ENCODE measurements around the gene EXOC3.

The EXOC3 gene

GRCh38 chr5:425714-426113 lies 17.3 kb upstream of the EXOC3 start:
- DNase-seq (ENCODE audit: low read depth in 2 of 2) = no peak

- DNase-seq (ENCODE audit: low read depth in 2 of 2) = no peak
Observed at GRCh38 chr5:426392-426976, 16.5 kb upstream of the EXOC3 start.

GRCh38 chr5:427415-428087 lies 15.4 kb upstream of the EXOC3 start:
- no peak for DNase-seq (ENCODE audit: low read depth in 2 of 2)

- no peak for DNase-seq (ENCODE audit: low read depth in 2 of 2)
Observed at GRCh38 chr5:428219-428618, 14.8 kb upstream of the EXOC3 start.

GRCh38 chr5:428754-429452 lies 14.1 kb upstream of the EXOC3 start:
- no peak for DNase-seq (ENCODE audit: low read depth in 2 of 2)

- no peak for DNase-seq (ENCODE audit: low read depth in 2 of 2)
Observed at GRCh38 chr5:429453-430188, 13.4 kb upstream of the EXOC3 start.

GRCh38 chr5:430214-430925 lies 12.6 kb upstream of the EXOC3 start:
- DNase-seq (ENCODE audit: low read depth in 2 of 2) = no peak

- peak in 1 of 2 donors; percentile 10 for DNase-seq (ENCODE audit: low read depth in 2 of 2)
Observed at GRCh38 chr5:431001-431710, 11.8 kb upstream of the EXOC3 start.

GRCh38 chr5:431711-432050 lies 11.3 kb upstream of the EXOC3 start:
- no peak for DNase-seq (ENCODE audit: low read depth in 2 of 2)

- no peak for DNase-seq (ENCODE audit: low read depth in 2 of 2)
Observed at GRCh38 chr5:432201-432927, 10.6 kb upstream of the EXOC3 start.

GRCh38 chr5:432928-433791 lies 9.8 kb upstream of the EXOC3 start:
- no peak for DNase-seq (ENCODE audit: low read depth in 2 of 2)

- DNase-seq (ENCODE audit: low read depth in 2 of 2) = no peak
Observed at GRCh38 chr5:433836-434235, 9.1 kb upstream of the EXOC3 start.

- DNase-seq (ENCODE audit: low read depth in 2 of 2) = no peak
Observed at GRCh38 chr5:434443-435146, 8.4 kb upstream of the EXOC3 start.

GRCh38 chr5:435156-435790 lies 7.7 kb upstream of the EXOC3 start:
- no peak for DNase-seq (ENCODE audit: low read depth in 2 of 2)

- no peak for DNase-seq (ENCODE audit: low read depth in 2 of 2)
Observed at GRCh38 chr5:435961-436640, 6.9 kb upstream of the EXOC3 start.

GRCh38 chr5:436641-436975 lies 6.4 kb upstream of the EXOC3 start:
- DNase-seq (ENCODE audit: low read depth in 2 of 2) = no peak

GRCh38 chr5:437281-437771 lies 5.7 kb upstream of the EXOC3 start:
- no peak for DNase-seq (ENCODE audit: low read depth in 2 of 2)

GRCh38 chr5:438481-438981 lies 4.4 kb upstream of the EXOC3 start:
- DNase-seq (ENCODE audit: low read depth in 2 of 2) = no peak
